Breast epithelium (tissue), 3 donors: ENCODE measurements around the gene PDXP.

Source experiments
- CTCF ChIP-seq, 3 donors: fragments of 450-650 bp; IDR thresholded peaks; one replicate each; pipeline ENCODE4 v1.5.1; 2016 to 2017; ENCODE audit warnings: antibody characterized with exemption in 3 of 3, mild to moderate bottlenecking in 3 of 3, moderate library complexity in 3 of 3
- POLR2AphosphoS5 ChIP-seq, 3 donors: sonication (generic); formaldehyde crosslinking; IDR thresholded peaks; one replicate each; pipeline ENCODE4 v1.6.1; 2017; ENCODE audit warnings: antibody characterized with exemption in 3 of 3

- no peak for TF ChIP-seq CTCF (IDR thresholded peaks at IDR 0.05)
- no peak for TF ChIP-seq POLR2AphosphoS5 (IDR thresholded peaks at IDR 0.05)
Observed at GRCh38 chr22:37690901-37691504, 32.5 kb downstream of the PDXP start.
